IgD-negative memory B cell (primary cell): ENCODE measurements around the gene TOGARAM1. TPM values are rescaled to one million over a fixed set of nuclear protein-coding genes. Genes with fewer than 3 reads are reported as not detected.
"Not testable (repeated sequence)": the region's sequence is repeated elsewhere in the genome, so short reads cannot be mapped to it uniquely, and the experiment has no call there.

Source experiments
- H3K27ac Mint-ChIP-seq, 3 donors: one replicate each; pipeline ENCODE4 v1.8.0; 2020 to 2022; ENCODE audit warnings: mild to moderate bottlenecking in 3 of 3, mixed read lengths in 3 of 3, moderate library complexity in 1 of 3
- H3K27me3 Mint-ChIP-seq: one replicate; pipeline ENCODE4 v1.8.0; 2021; ENCODE audit warnings: mixed read lengths
- H3K36me3 Mint-ChIP-seq: one replicate; pipeline ENCODE4 v1.8.0; 2020; ENCODE audit warnings: mild to moderate bottlenecking, mixed read lengths
- H3K4me1 Mint-ChIP-seq, 3 donors: one replicate each; pipeline ENCODE4 v1.8.0; 2020 to 2022; ENCODE audit warnings: mixed read lengths in 3 of 3, mild to moderate bottlenecking in 1 of 3
- H3K4me3 Mint-ChIP-seq, 4 donors: one replicate each; pipeline ENCODE4 v1.8.0; 2020 to 2022; ENCODE audit warnings: mild to moderate bottlenecking in 4 of 4, mixed read lengths in 4 of 4, moderate library complexity in 3 of 4
- H3K9me3 Mint-ChIP-seq, 3 donors: one replicate each; pipeline ENCODE4 v1.8.0; 2020 to 2021; ENCODE audit warnings: mixed read lengths in 3 of 3, mild to moderate bottlenecking in 1 of 3
- polyA plus RNA-seq: library from polyadenylated mRNA; unstranded; fragments of 300-500 nt; fragmentation: Illumina TruSeq; gene quantifications from one replicate; pipeline ENCODE4 v1.2.3, GENCODE V29; 2021

The TOGARAM1 gene
- polyA plus RNA-seq, 1 donor from 2014 or later = 11.0 TPM

- not testable (repeated sequence) for H3K9me3 Mint-ChIP-seq, H3K27me3 Mint-ChIP-seq, H3K4me3 Mint-ChIP-seq, H3K36me3 Mint-ChIP-seq, H3K27ac Mint-ChIP-seq
- peaks cover 13 to 17% (median 16%) of the 10 kb centered on the region in 3 donors for H3K4me1 Mint-ChIP-seq
These were observed 118.5 kb downstream of the TOGARAM1 start for GRCh38 chr14:45080416-45080968.

DNA sequence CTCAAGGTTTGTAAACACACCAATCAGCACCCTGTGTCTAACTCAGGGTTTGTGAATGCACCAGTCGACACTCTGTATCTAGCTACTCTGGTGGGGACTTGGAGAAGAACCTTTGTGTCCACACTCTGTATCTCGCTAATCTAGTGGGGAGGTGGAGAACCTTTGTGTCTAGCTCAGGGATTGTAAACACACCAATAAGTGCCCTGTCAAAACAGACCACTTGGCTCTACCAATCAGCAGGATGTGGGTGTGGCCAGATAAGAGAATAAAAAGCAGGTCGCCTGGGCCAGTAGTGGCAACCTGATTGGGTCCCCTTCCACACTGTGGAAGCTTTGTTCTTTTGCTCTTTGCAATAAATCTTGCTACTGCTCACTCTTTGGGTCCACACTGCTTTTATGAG lies 119.1 kb downstream of the TOGARAM1 start:
- H3K36me3 Mint-ChIP-seq, H3K27me3 Mint-ChIP-seq, H3K4me3 Mint-ChIP-seq, H3K9me3 Mint-ChIP-seq: not testable (repeated sequence)
- H3K4me1 Mint-ChIP-seq = peaks cover 16 to 21% (median 19%) of the 10 kb centered on the region in 3 donors
- peak overlapping the region in 1 of 3 donors; percentile 36 for H3K27ac Mint-ChIP-seq

GRCh38 chr14:45082420-45082819 lies 120.4 kb downstream of the TOGARAM1 start:
- Mint-ChIP-seq H3K27me3 (no peaks in the 10 kb centered on the region), H3K4me1 (peaks cover 26 to 34% (median 29%) of the 10 kb centered on the region in 3 donors), H3K36me3 (peaks cover 3% of the 10 kb centered on the region), H3K9me3 (no peaks in the 10 kb centered on the region), H3K4me3 (peak overlapping the region in 2 of 4 donors; percentile 12 to 72), H3K27ac (peak overlapping the region in 2 of 3 donors; percentile 10 to 97)

DNA sequence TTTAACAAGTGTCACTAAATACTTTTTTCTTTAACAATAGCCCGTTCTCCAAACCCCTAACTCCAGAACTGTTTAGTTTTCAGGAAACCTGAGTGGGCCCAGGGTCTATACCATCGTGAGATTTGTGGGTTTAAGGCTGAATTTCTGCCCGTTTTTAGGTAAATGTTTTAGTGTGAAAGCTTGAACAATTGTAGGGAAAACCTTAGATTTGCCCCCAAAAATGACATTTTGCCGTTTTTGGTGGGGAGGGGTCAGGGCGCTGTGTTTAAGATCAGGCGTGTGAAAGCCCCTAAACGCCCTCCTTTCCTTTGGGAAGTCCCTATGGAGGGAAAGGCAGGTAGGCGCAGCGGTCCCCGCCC lies 121.6 kb downstream of the TOGARAM1 start:
- H3K27me3 Mint-ChIP-seq = no peaks in the 10 kb centered on the region
- peak overlapping the region; percentile 93 to 99 (median 98) for H3K4me3 Mint-ChIP-seq
- peaks cover 35 to 43% (median 37%) of the 10 kb centered on the region in 3 donors for H3K4me1 Mint-ChIP-seq
- H3K36me3 Mint-ChIP-seq = peaks cover 3% of the 10 kb centered on the region
- peak overlapping the region; percentile 89 to 97 (median 97) for H3K27ac Mint-ChIP-seq
- H3K9me3 Mint-ChIP-seq = no peaks in the 10 kb centered on the region

- Mint-ChIP-seq H3K27me3 (no peaks in the 10 kb centered on the region), H3K4me3 (peak within 1 kb of the TSS; percentile 93 to 99 (median 98)), H3K9me3 (no peaks in the 10 kb centered on the region), H3K27ac (peak within 1 kb of the TSS; percentile 94 to 97 (median 97)), H3K36me3 (peaks cover 3% of the 10 kb centered on the region), H3K4me1 (peaks cover 41 to 49% (median 43%) of the 10 kb centered on the region in 3 donors)
These were observed 122.2 kb downstream of the TOGARAM1 start, which contains the start of gene PRPF39 for GRCh38 chr14:45083976-45084722. Gene PRPF39 (plus strand): TSS chr14:45084116. CDS start chr14:45095240, 11,124 bp downstream.

DNA sequence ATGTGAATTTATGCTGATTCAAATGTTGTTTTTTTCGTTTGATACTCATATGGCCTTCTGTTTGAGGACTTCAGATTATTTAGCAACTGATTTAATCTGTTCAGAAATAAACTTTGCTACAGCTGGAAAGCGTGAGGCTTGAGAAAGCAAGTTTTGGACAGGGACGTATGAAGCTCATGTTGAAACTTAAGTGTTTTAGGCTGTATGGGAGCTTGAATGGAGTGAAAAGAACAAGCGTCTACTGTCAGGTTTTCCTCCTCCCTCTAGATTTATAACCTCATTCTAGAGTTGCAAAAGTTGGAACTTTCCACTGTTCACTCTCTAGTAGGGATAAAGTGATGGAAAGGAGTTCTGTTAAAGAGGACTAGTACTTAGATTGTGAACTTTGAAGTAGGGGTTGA lies 123.0 kb downstream of the TOGARAM1 start:
- peaks cover 3% of the 10 kb centered on the region for H3K36me3 Mint-ChIP-seq
- peaks cover 48 to 57% (median 51%) of the 10 kb centered on the region in 3 donors for H3K4me1 Mint-ChIP-seq
- no peaks in the 10 kb centered on the region for H3K9me3 Mint-ChIP-seq
- H3K27me3 Mint-ChIP-seq = no peaks in the 10 kb centered on the region
- H3K4me3 Mint-ChIP-seq = peak overlapping the region; percentile 93 to 99 (median 98)
- H3K27ac Mint-ChIP-seq = peak overlapping the region; percentile 94 to 97 (median 97)

DNA sequence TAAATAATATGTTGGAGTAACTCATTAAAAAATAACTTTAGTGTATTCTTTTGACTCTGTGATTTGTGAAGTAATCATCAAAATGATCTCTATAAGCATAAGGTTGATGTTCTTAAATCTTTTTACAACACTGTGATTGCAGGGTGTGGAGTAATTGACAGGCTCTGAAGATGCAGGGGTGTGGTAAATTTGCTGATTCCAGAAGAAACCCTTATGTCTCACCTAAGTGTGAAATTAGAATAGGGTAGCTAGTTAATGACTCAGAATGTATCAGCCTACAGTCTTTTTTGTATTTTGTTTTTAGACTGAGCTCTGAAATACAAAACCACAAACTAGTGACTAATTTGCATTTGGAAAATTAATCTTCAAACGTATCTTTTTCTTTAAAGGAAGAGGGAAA lies 127.8 kb downstream of the TOGARAM1 start:
- H3K4me1 Mint-ChIP-seq = peaks cover 46 to 72% (median 57%) of the 10 kb centered on the region in 3 donors
- peaks cover 3% of the 10 kb centered on the region for H3K36me3 Mint-ChIP-seq
- H3K4me3 Mint-ChIP-seq = peak overlapping the region in 2 of 4 donors; percentile 17 to 47
- no peaks in the 10 kb centered on the region for H3K27me3 Mint-ChIP-seq
- H3K27ac Mint-ChIP-seq = no peak overlapping the region
- H3K9me3 Mint-ChIP-seq = no peaks in the 10 kb centered on the region

GRCh38 chr14:45091710-45092109 lies 129.7 kb downstream of the TOGARAM1 start:
- H3K4me1 Mint-ChIP-seq = peaks cover 35 to 55% (median 40%) of the 10 kb centered on the region in 3 donors

DNA sequence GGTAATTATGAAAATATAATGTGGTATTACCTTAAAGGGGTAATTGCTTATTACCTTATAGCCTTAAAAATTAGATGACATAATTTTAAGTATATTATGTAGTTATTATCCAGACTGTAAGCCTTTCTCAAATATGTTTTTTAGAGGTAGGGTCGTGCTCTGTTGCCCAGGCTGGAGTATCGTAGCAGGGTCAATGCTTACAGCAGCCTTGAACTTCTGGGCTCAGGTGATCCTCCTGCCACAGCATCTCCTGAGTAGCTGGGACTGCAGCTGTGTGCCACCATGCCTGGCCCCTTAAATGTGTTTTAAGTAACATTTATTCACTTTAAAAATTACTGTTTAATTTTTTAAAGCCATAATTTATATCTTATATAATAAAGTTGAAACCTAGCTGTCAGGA lies 132.3 kb downstream of the TOGARAM1 start:
- H3K9me3 Mint-ChIP-seq = no peaks in the 10 kb centered on the region
- no peak overlapping the region for H3K27ac Mint-ChIP-seq
- no peaks in the 10 kb centered on the region for H3K27me3 Mint-ChIP-seq
- H3K4me3 Mint-ChIP-seq = no peak overlapping the region
- peaks cover 14 to 32% (median 26%) of the 10 kb centered on the region in 3 donors for H3K4me1 Mint-ChIP-seq
- peaks cover 2% of the 10 kb centered on the region for H3K36me3 Mint-ChIP-seq

More at GRCh38 chr14:45091710-45092109, 129.7 kb downstream of the TOGARAM1 start:
- Mint-ChIP-seq H3K27me3 (no peaks in the 10 kb centered on the region), H3K36me3 (no peaks in the 10 kb centered on the region), H3K9me3 (no peaks in the 10 kb centered on the region), H3K4me3 (no peak overlapping the region), H3K27ac (no peak overlapping the region)

DNA sequence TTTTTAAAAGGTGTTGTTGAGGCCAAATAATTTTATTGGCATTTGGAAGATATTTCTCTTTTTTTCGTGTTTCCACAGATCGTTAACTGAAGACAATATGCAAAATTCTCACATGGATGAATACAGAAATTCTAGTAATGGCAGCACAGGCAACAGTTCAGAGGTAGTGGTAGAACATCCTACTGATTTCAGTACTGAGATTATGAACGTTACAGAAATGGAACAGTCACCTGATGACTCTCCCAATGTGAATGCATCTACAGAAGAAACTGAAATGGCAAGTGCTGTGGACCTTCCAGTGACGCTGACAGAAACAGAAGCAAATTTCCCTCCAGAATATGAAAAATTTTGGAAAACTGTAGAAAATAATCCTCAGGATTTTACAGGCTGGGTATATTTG lies 133.2 kb downstream of the TOGARAM1 start:
- peaks cover 6 to 24% (median 17%) of the 10 kb centered on the region in 3 donors for H3K4me1 Mint-ChIP-seq
- peak overlapping the region in 1 of 3 donors; percentile 4 for H3K27ac Mint-ChIP-seq

GRCh38 chr14:45096218-45096617 lies 134.2 kb downstream of the TOGARAM1 start:
- Mint-ChIP-seq H3K4me3 (no peak overlapping the region), H3K27ac (no peak overlapping the region), H3K27me3 (no peaks in the 10 kb centered on the region), H3K4me1 (peaks cover 0 to 18% (median 8%) of the 10 kb centered on the region in 3 donors), H3K36me3 (peaks cover 4% of the 10 kb centered on the region), H3K9me3 (no peaks in the 10 kb centered on the region)

More for the DNA sequence above, 133.2 kb downstream of the TOGARAM1 start:
- Mint-ChIP-seq H3K4me3 (no peak overlapping the region), H3K27me3 (no peaks in the 10 kb centered on the region), H3K36me3 (peaks cover 4% of the 10 kb centered on the region), H3K9me3 (no peaks in the 10 kb centered on the region)

GRCh38 chr14:45103806-45104205 lies 141.8 kb downstream of the TOGARAM1 start:
- H3K27me3 Mint-ChIP-seq = no peaks in the 10 kb centered on the region
- no peak overlapping the region for H3K27ac Mint-ChIP-seq
- no peaks in the 10 kb centered on the region for H3K9me3 Mint-ChIP-seq
- H3K36me3 Mint-ChIP-seq = peaks cover 7% of the 10 kb centered on the region
- no peak overlapping the region for H3K4me3 Mint-ChIP-seq
- peaks cover 2 to 6% (median 3%) of the 10 kb centered on the region in 3 donors for H3K4me1 Mint-ChIP-seq

GRCh38 chr14:45104561-45104960 lies 142.6 kb downstream of the TOGARAM1 start:
- Mint-ChIP-seq H3K4me3 (no peak overlapping the region), H3K4me1 (peaks cover 1 to 3% (median 2%) of the 10 kb centered on the region in 3 donors), H3K36me3 (peaks cover 8% of the 10 kb centered on the region), H3K27me3 (no peaks in the 10 kb centered on the region), H3K9me3 (no peaks in the 10 kb centered on the region), H3K27ac (no peak overlapping the region)

- Mint-ChIP-seq H3K4me3 (no peak overlapping the region), H3K27ac (peak overlapping the region in 2 of 3 donors; percentile 70 to 89), H3K9me3 (no peaks in the 10 kb centered on the region), H3K27me3 (no peaks in the 10 kb centered on the region), H3K4me1 (peaks cover 0 to 1% (median 0%) of the 10 kb centered on the region in 3 donors), H3K36me3 (peaks cover 7% of the 10 kb centered on the region)
These were observed 151.1 kb downstream of the TOGARAM1 start for GRCh38 chr14:45112896-45113781.

- H3K27me3 Mint-ChIP-seq = no peaks in the 10 kb centered on the region
- H3K9me3 Mint-ChIP-seq = no peaks in the 10 kb centered on the region
- H3K4me1 Mint-ChIP-seq = peaks cover 0 to 1% (median 0%) of the 10 kb centered on the region in 3 donors
- peaks cover 3% of the 10 kb centered on the region for H3K36me3 Mint-ChIP-seq
- H3K4me3 Mint-ChIP-seq = no peak overlapping the region
- H3K27ac Mint-ChIP-seq = no peak overlapping the region
These were observed 152.3 kb downstream of the TOGARAM1 start for GRCh38 chr14:45114327-45114726.
